Thyroid gland (tissue), 4 donors: ENCODE results near the gene RBM19. TPM values are rescaled to one million over a fixed set of nuclear protein-coding genes. Genes with fewer than 3 reads are reported as not detected.

Source experiments
- DNase-seq, 2 donors: peaks; one replicate each; pipeline ENCODE4 v3.0.0-alpha.2; 2019
- H3K27ac ChIP-seq, 3 donors: fragments of 200-600 bp; sonication (generic); 1 replicate in 2 of 3; 2 replicates in 1 of 3; pipeline ENCODE4 v1.5.1; 2016 to 2019; ENCODE audit warnings: mild to moderate bottlenecking in 1 of 3, moderate library complexity in 1 of 3
- H3K27me3 ChIP-seq: fragments of 200-600 bp; sonication (generic); one replicate; pipeline ENCODE4 v1.5.1; 2019
- H3K36me3 ChIP-seq, 2 donors: fragments of 200-600 bp; sonication (generic); one replicate each; pipeline ENCODE4 v1.5.1; 2016 to 2019
- H3K4me1 ChIP-seq, 2 donors: fragments of 200-600 bp; sonication (generic); one replicate each; pipeline ENCODE4 v1.5.1; 2017 to 2019
- H3K4me3 ChIP-seq, 3 donors: fragments of 200-600 bp; sonication (generic); replicated peaks in 1 of 3; 1 replicate in 2 of 3; 2 replicates in 1 of 3; pipeline ENCODE4 v1.5.1; 2016; ENCODE audit warnings: mild to moderate bottlenecking in 1 of 3
- H3K9me3 ChIP-seq: fragments of 200-600 bp; sonication (generic); one replicate; pipeline ENCODE4 v1.5.1; 2017
- POLR2A ChIP-seq, 2 donors: fragments of 450-650 bp; IDR thresholded peaks; one replicate each; pipeline ENCODE4 v1.6.1; 2017; ENCODE audit warnings: antibody characterized with exemption in 2 of 2, mild to moderate bottlenecking in 2 of 2, moderate library complexity in 1 of 2
- WGBS, 2 donors: methylation state at CpG; one replicate each; pipeline ENCODE4 v1.1.5; 2017; 5-methylcytosine and 5-hydroxymethylcytosine counted together
- intact Hi-C: fragments of 100-400 bp; cut with DNase I; formaldehyde crosslinking; loops from one replicate; pipeline ENCODE4 v1.15.1; 2023
- total RNA-seq, 4 donors: library from RNA; depleted of rRNA; stranded (reverse); fragments of >200 nt; gene quantifications; one replicate each; pipeline ENCODE4 v1.2.3, GENCODE V29; 2016
- TF ChIP-seq, protein P1 (sequence below), 6 experiments: fragments of 200-600 bp in 3 of 6; fragments of 450-650 bp in 3 of 6; sonication (generic) in 3 of 6; IDR thresholded peaks; one replicate each; pipeline ENCODE4 v1.5.1; 2016 to 2019; ENCODE audit warnings: antibody characterized with exemption in 6 of 6, mild to moderate bottlenecking in 2 of 6, inconsistent platforms in 1 of 6, moderate library complexity in 1 of 6

Gene RBM19
- total RNA-seq, 4 donors from 2014 or later = 27.3 to 40.6 (median 36.1) TPM

GRCh38 chr12:113846883-113847755 lies 119.0 kb downstream of the RBM19 start:
- H3K9me3 ChIP-seq = no peaks in the 10 kb centered on the region
- H3K4me3 ChIP-seq = no peak overlapping the region
- no peak for DNase-seq
- WGBS, 2 donors = 90 to 92% methylated on average over 18 of the region's 18 CpGs
- no peaks in the 10 kb centered on the region for H3K27me3 ChIP-seq
- no peak overlapping the region for H3K27ac ChIP-seq
- no peaks in the 10 kb centered on the region for H3K4me1 ChIP-seq
- H3K36me3 ChIP-seq = peaks cover 0 to 3% of the 10 kb centered on the region in 2 donors
- TF ChIP-seq POLR2A (IDR thresholded peaks at IDR 0.05) = no peak
- TF ChIP-seq, protein P1, sequence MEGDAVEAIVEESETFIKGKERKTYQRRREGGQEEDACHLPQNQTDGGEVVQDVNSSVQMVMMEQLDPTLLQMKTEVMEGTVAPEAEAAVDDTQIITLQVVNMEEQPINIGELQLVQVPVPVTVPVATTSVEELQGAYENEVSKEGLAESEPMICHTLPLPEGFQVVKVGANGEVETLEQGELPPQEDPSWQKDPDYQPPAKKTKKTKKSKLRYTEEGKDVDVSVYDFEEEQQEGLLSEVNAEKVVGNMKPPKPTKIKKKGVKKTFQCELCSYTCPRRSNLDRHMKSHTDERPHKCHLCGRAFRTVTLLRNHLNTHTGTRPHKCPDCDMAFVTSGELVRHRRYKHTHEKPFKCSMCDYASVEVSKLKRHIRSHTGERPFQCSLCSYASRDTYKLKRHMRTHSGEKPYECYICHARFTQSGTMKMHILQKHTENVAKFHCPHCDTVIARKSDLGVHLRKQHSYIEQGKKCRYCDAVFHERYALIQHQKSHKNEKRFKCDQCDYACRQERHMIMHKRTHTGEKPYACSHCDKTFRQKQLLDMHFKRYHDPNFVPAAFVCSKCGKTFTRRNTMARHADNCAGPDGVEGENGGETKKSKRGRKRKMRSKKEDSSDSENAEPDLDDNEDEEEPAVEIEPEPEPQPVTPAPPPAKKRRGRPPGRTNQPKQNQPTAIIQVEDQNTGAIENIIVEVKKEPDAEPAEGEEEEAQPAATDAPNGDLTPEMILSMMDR (IDR thresholded peaks at IDR 0.05) = no peak
- intact Hi-C loops = no loop called here

- 88 to 92% methylated on average over 9 to 10 of the region's 10 CpGs for WGBS, 2 donors
- H3K27me3 ChIP-seq = no peaks in the 10 kb centered on the region
- H3K27ac ChIP-seq = no peak overlapping the region
- TF ChIP-seq, protein P1 (IDR thresholded peaks at IDR 0.05) = no peak
- no peak for TF ChIP-seq POLR2A (IDR thresholded peaks at IDR 0.05)
- no peaks in the 10 kb centered on the region for H3K9me3 ChIP-seq
- no peaks in the 10 kb centered on the region for H3K4me1 ChIP-seq
- no peak for DNase-seq
- intact Hi-C loops = no loop called here
- H3K36me3 ChIP-seq = peaks cover 0 to 3% of the 10 kb centered on the region in 2 donors
- H3K4me3 ChIP-seq = no peak overlapping the region
Observed at GRCh38 chr12:113845900-113846674, 120.0 kb downstream of the RBM19 start.

DNA sequence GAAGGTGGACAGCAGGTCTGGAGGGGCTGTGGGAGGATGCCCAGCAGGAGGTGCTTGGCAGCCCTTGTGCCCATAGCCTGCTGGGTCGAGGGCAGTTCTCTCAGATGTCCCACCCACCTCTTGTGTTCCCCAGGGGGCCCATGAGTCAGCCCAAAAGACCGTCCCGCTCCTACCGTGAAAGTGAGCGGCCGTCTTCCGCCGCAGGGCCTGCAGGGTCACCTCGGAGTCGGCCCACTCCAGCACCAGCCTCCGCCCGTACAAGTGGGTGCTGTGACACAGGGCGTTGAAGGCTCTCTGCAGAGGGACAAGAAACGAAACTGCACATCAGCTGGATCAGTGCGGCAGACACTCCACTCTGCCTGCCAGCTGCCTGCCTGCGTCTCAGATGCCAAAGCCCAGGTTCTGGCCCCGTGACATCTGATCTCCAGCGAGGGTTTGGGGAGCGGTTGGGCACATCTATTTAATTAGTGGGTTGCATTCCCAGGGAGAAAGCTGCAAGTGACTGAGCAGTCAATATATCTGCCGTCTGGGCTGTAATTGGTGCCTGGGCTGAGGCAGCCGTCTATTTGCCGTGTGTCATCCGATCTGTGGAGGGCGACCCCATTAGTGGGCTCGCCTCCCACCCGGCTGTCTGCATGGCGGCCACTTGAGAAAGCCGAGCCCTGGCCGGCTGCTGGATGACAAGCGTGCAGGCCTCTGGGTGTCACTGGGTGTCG lies 121.5 kb downstream of the RBM19 start:
- Histone ChIP-seq H3K4me1 (no peaks in the 10 kb centered on the region), H3K4me3 (no peak overlapping the region), H3K9me3 (no peaks in the 10 kb centered on the region), H3K27me3 (no peaks in the 10 kb centered on the region), H3K36me3 (peaks cover 0 to 3% of the 10 kb centered on the region in 2 donors), H3K27ac (no peak overlapping the region)
- intact Hi-C loops = no loop called here
- TF ChIP-seq, protein P1 (IDR thresholded peaks at IDR 0.05) = no peak
- no peak for TF ChIP-seq POLR2A (IDR thresholded peaks at IDR 0.05)
- 85 to 91% methylated on average over 20 to 31 of the region's 31 CpGs for WGBS, 2 donors
- DNase-seq = no peak

- TF ChIP-seq POLR2A (IDR thresholded peaks at IDR 0.05) = no peak
- TF ChIP-seq, protein P1 (IDR thresholded peaks at IDR 0.05) = no peak
- intact Hi-C loops = no loop called here
- no peaks in the 10 kb centered on the region for H3K9me3 ChIP-seq
- no peak overlapping the region for H3K4me3 ChIP-seq
- no peaks in the 10 kb centered on the region for H3K36me3 ChIP-seq
- no peak for DNase-seq
- H3K27ac ChIP-seq = no peak overlapping the region
- H3K4me1 ChIP-seq = no peaks in the 10 kb centered on the region
- WGBS, 2 donors = 95 to 97% methylated on average over 2 to 4 of the region's 4 CpGs
- no peaks in the 10 kb centered on the region for H3K27me3 ChIP-seq
Observed at GRCh38 chr12:113842699-113843098, 123.4 kb downstream of the RBM19 start.
